K562 (cell line): ENCODE measurements around the gene MAPKAPK3. TPM values are rescaled to one million over a fixed set of nuclear protein-coding genes. Genes with fewer than 3 reads are reported as not detected.

Experiments used
- ARID1B ChIP-seq: fragments of 450-650 bp; IDR thresholded peaks from 2 replicates; pipeline ENCODE4 v1.6.1; 2016; ENCODE audit warnings: antibody characterized with exemption, mild to moderate bottlenecking, inconsistent platforms
- BCL6 ChIP-seq: fragments of 250-450 bp; sonication (Bioruptor Pico); IDR thresholded peaks from 2 replicates; pipeline ENCODE4 v1.4.0; 2020
- CHD7 ChIP-seq: fragments of 200-600 bp; sonication (generic); IDR thresholded peaks from one replicate; pipeline ENCODE4 v1.6.1; 2012; ENCODE audit warnings: mild to moderate bottlenecking, low read depth, low read length, inconsistent platforms
- DDX20 ChIP-seq: fragments of 450-650 bp; IDR thresholded peaks from 2 replicates; pipeline ENCODE4 v1.6.1; 2016; ENCODE audit warnings: missing genetic modification characterization, low read depth, mild to moderate bottlenecking, missing compliant biosample characterization, moderate library complexity
- ELF1 ChIP-seq: fragments of 200-800 bp; sonication (Bioruptor generic); IDR thresholded peaks from 2 replicates; pipeline ENCODE4 v1.6.1; 2016; ENCODE audit warnings: missing genetic modification characterization, missing compliant biosample characterization
- FOXO4 ChIP-seq: fragments of 450-650 bp; formaldehyde crosslinking; IDR thresholded peaks from 2 replicates; pipeline ENCODE4 v1.4.0; 2020; ENCODE audit warnings: mild to moderate bottlenecking, moderate library complexity
- GTF2E2 ChIP-seq: fragments of 200-800 bp; sonication (Bioruptor generic); IDR thresholded peaks from 2 replicates; pipeline ENCODE4 v1.6.1; 2016; ENCODE audit warnings: missing genetic modification characterization, missing compliant biosample characterization
- HDAC3 ChIP-seq: fragments of 450-650 bp; IDR thresholded peaks from 2 replicates; pipeline ENCODE4 v1.6.1; 2018; ENCODE audit warnings: borderline replicate concordance, mild to moderate bottlenecking, moderate library complexity; ENCODE audit not compliant: partially characterized antibody
- MTF1 ChIP-seq: fragments of 250-450 bp; sonication (Bioruptor Pico); IDR thresholded peaks from 2 replicates; pipeline ENCODE4 v1.9.0; 2021; ENCODE audit warnings: moderate library complexity, mild to moderate bottlenecking, inconsistent platforms, borderline replicate concordance
- NFIC ChIP-seq: fragments of 450-650 bp; IDR thresholded peaks from 2 replicates; pipeline ENCODE4 v1.6.1; 2017; ENCODE audit warnings: mild to moderate bottlenecking, inconsistent platforms
- RFX7 ChIP-seq: fragments of 250-450 bp; sonication (Bioruptor Pico); IDR thresholded peaks from 2 replicates; pipeline ENCODE4 v1.5.1; 2021; ENCODE audit warnings: mild to moderate bottlenecking
- SMARCA4 ChIP-seq: fragments of 450-650 bp; IDR thresholded peaks from 2 replicates; pipeline ENCODE4 v1.6.1; 2016
- SMC3 ChIP-seq: conservative IDR thresholded peaks from 2 replicates; pipeline ENCODE4 v1.6.1; 2011; ENCODE audit warnings: low read depth, low read length, improper control_type of control experiment; ENCODE audit not compliant: insufficient read depth
- XRCC3 ChIP-seq: fragments of 450-650 bp; IDR thresholded peaks from 2 replicates; pipeline ENCODE4 v1.6.1; 2017; ENCODE audit warnings: mild to moderate bottlenecking, moderate library complexity
- ZEB2 ChIP-seq: fragments of 450-650 bp; IDR thresholded peaks from 2 replicates; pipeline ENCODE4 v1.6.1; 2016
- ZNF263 ChIP-seq: sonication (generic); formaldehyde crosslinking; IDR thresholded peaks from 2 replicates; pipeline ENCODE4 v1.8.0; 2022; ENCODE audit warnings: mild to moderate bottlenecking, missing genetic modification reagents, borderline replicate concordance
- ZSCAN29 ChIP-seq: fragments of 450-650 bp; IDR thresholded peaks from 2 replicates; pipeline ENCODE4 v1.6.1; 2017
- polyA plus RNA-seq, 8 experiments: library from polyadenylated mRNA; depleted of rRNA in 4 of 8; stranded (reverse) in 5 of 8; unstranded in 3 of 8; fragments of >200 nt; fragmentation: Nextera tagmentation in 2 of 8; fragmentation: Illumina TruSeq in 1 of 8; extraction: Ambion mirVana in 2 of 8; extraction: Trizol in 1 of 8; gene quantifications; 2 replicates each; pipeline versions ENCODE4 v1.2.1 to v1.2.3, GENCODE V29; 2011 to 2014; ENCODE audit warnings: inconsistent platforms in 1 of 8, missing spikeins in 1 of 8
- total RNA-seq, 7 experiments: library from RNA; depleted of rRNA in 6 of 7; stranded (reverse); fragments of >200 nt in 6 of 7; fragmentation: Illumina TruSeq in 2 of 7; extraction: Trizol in 2 of 7; gene quantifications; 2 replicates each; pipeline versions ENCODE4 v1.2.1 to v1.2.3, GENCODE V29; 2011 to 2021; ENCODE audit warnings: low replicate concordance in 1 of 7

Gene MAPKAPK3
- total and polyA plus RNA-seq, 9 of the 15 experiments (the other 6 are each of a cell fraction or from before 2014, with no cell fraction given): 8.0 to 56.4 (median 41.2) TPM

GRCh38 chr3:50611464-50612233 lies 5.3 kb upstream of the MAPKAPK3 start, which contains the start of gene CISH (continued):
- TF ChIP-seq CHD7 (no peak), SMARCA4 (no peak), FOXO4 (CRISPR knock-in tag) (no peak), ZEB2 (no peak), ELF1 (peak; percentile 93), BCL6 (CRISPR knock-in tag) (peak; percentile 81; the same call in 1 of the 2 replicates), GTF2E2 (tag) (no peak), MTF1 (CRISPR knock-in tag) (no peak), HDAC3 (peak; percentile 85), XRCC3 (no peak), DDX20 (tag) (no peak), SMC3 (0 out of 2 replicates have a peak, but pooled peaks have one; percentile 4), ZSCAN29 (no peak), ZNF263 (CRISPR knock-in tag) (no peak), ARID1B (peak; percentile 34; the same call in 1 of the 2 replicates), RFX7 (no peak), NFIC (peak; percentile 49; the same call in 1 of the 2 replicates)
